Mesothelial cell of epicardium (in vitro differentiated cells): ENCODE measurements around the gene KLF11. TPM values are rescaled to one million over a fixed set of nuclear protein-coding genes. Genes with fewer than 3 reads are reported as not detected.

Source experiments
- DNase-seq, 2 experiments: peaks; one replicate each; pipeline ENCODE4 v3.0.0; 2021; ENCODE audit warnings: low spot score in 2 of 2; ENCODE audit not compliant: unreplicated experiment in 2 of 2
- H3K27ac Mint-ChIP-seq: 2 replicates; pipeline ENCODE4 v1.8.0; 2021; ENCODE audit warnings: mixed read lengths
- H3K27me3 Mint-ChIP-seq: 2 replicates; pipeline ENCODE4 v1.8.0; 2021; ENCODE audit warnings: low read depth, mixed read lengths
- H3K36me3 Mint-ChIP-seq: 2 replicates; pipeline ENCODE4 v1.8.0; 2021; ENCODE audit warnings: mixed read lengths
- H3K4me1 Mint-ChIP-seq: 2 replicates; pipeline ENCODE4 v1.8.0; 2021; ENCODE audit warnings: mixed read lengths
- H3K4me3 Mint-ChIP-seq: 2 replicates; pipeline ENCODE4 v1.8.0; 2021; ENCODE audit warnings: mild to moderate bottlenecking, moderate library complexity, mixed read lengths
- H3K9me3 Mint-ChIP-seq: 2 replicates; pipeline ENCODE4 v1.8.0; 2021; ENCODE audit warnings: mixed read lengths
- CTCF ChIP-seq: fragments of 200-600 bp; sonication (generic); IDR thresholded peaks from one replicate; pipeline ENCODE4 v1.5.0; 2021; ENCODE audit warnings: antibody characterized with exemption; ENCODE audit not compliant: unreplicated experiment
- total RNA-seq: library from RNA; stranded (reverse); gene quantifications from 3 replicates; pipeline ENCODE4 v1.2.1, GENCODE V29; 2021

The KLF11 gene
- total RNA-seq, 1 donor from 2014 or later = 15.8 TPM

GRCh38 chr2:10006236-10007161 is 36.9 kb upstream of the KLF11 start:
- DNase-seq = no peak
- no peak for TF ChIP-seq CTCF
- Mint-ChIP-seq H3K36me3 (peaks cover 2% of the 10 kb centered on the region), H3K27me3 (no peaks in the 10 kb centered on the region), H3K9me3 (no peaks in the 10 kb centered on the region), H3K4me3 (no peak overlapping the region), H3K27ac (no peak overlapping the region), H3K4me1 (peaks cover 14% of the 10 kb centered on the region)

- Mint-ChIP-seq H3K27ac (peak overlapping the region; percentile 61), H3K9me3 (no peaks in the 10 kb centered on the region)
Observed at GRCh38 chr2:10007435-10007834, 35.9 kb upstream of the KLF11 start.

GRCh38 chr2:10007921-10008808 is 35.2 kb upstream of the KLF11 start:
- H3K27ac Mint-ChIP-seq = peak overlapping the region; percentile 61
- H3K4me3 Mint-ChIP-seq = no peak overlapping the region
- H3K36me3 Mint-ChIP-seq = no peaks in the 10 kb centered on the region
- DNase-seq = no peak
- TF ChIP-seq CTCF = no peak
- peaks cover 14% of the 10 kb centered on the region for H3K4me1 Mint-ChIP-seq
- H3K27me3 Mint-ChIP-seq = no peaks in the 10 kb centered on the region
- H3K9me3 Mint-ChIP-seq = no peaks in the 10 kb centered on the region

More at GRCh38 chr2:10007435-10007834, 35.9 kb upstream of the KLF11 start:
- Mint-ChIP-seq H3K27me3 (no peaks in the 10 kb centered on the region), H3K4me1 (peaks cover 14% of the 10 kb centered on the region), H3K4me3 (no peak overlapping the region), H3K36me3 (no peaks in the 10 kb centered on the region)
- no peak for DNase-seq
- no peak for TF ChIP-seq CTCF

GRCh38 chr2:10008809-10009176 is 34.6 kb upstream of the KLF11 start:
- no peaks in the 10 kb centered on the region for H3K27me3 Mint-ChIP-seq
- no peaks in the 10 kb centered on the region for H3K9me3 Mint-ChIP-seq
- H3K4me1 Mint-ChIP-seq = peaks cover 14% of the 10 kb centered on the region
- no peak overlapping the region for H3K27ac Mint-ChIP-seq
- no peak for TF ChIP-seq CTCF
- H3K4me3 Mint-ChIP-seq = no peak overlapping the region
- no peak for DNase-seq
- no peaks in the 10 kb centered on the region for H3K36me3 Mint-ChIP-seq

GRCh38 chr2:10009271-10009810 is 34.0 kb upstream of the KLF11 start:
- no peak for DNase-seq
- H3K27me3 Mint-ChIP-seq = no peaks in the 10 kb centered on the region
- peaks cover 14% of the 10 kb centered on the region for H3K4me1 Mint-ChIP-seq
- H3K36me3 Mint-ChIP-seq = no peaks in the 10 kb centered on the region
- TF ChIP-seq CTCF = no peak
- H3K4me3 Mint-ChIP-seq = no peak overlapping the region
- no peak overlapping the region for H3K27ac Mint-ChIP-seq
- H3K9me3 Mint-ChIP-seq = no peaks in the 10 kb centered on the region
